22Rv1 (cell line): ENCODE data around the gene GALM.

Source experiments
- CTCF ChIP-seq: fragments of 450-650 bp; IDR thresholded peaks from 2 replicates; pipeline ENCODE4 v1.5.1; 2017; ENCODE audit warnings: mild to moderate bottlenecking
- ZFX ChIP-seq: fragments of 450-650 bp; IDR thresholded peaks from 2 replicates; pipeline ENCODE4 v1.6.1; 2017; ENCODE audit warnings: antibody characterized with exemption, borderline replicate concordance

GRCh38 chr2:38745267-38745666, 79.4 kb downstream of the GALM start:
- TF ChIP-seq ZFX (no peak), CTCF (no peak)
